Parathyroid adenoma (tissue), 2 donors: ENCODE results near the gene C1orf210.

Experiments used
- H2AFZ ChIP-seq: fragments of 300-600 bp; sonication (generic); one replicate; pipeline ENCODE4 v1.7.0; 2017; ENCODE audit warnings: antibody characterized with exemption, mild to moderate bottlenecking
- H3K27ac ChIP-seq: fragments of 300-600 bp; sonication (generic); one replicate; pipeline ENCODE4 v1.7.0; 2017
- H3K27me3 ChIP-seq: fragments of 300-600 bp; sonication (generic); one replicate; pipeline ENCODE4 v1.7.0; 2017; ENCODE audit warnings: low read length; ENCODE audit not compliant: control insufficient read depth, insufficient read depth
- H3K36me3 ChIP-seq: fragments of 300-600 bp; sonication (generic); one replicate; pipeline ENCODE4 v1.7.0; 2017; ENCODE audit warnings: low read length; ENCODE audit not compliant: control insufficient read depth, insufficient read depth
- H3K4me1 ChIP-seq: fragments of 300-600 bp; sonication (generic); one replicate; pipeline ENCODE4 v1.7.0; 2017; ENCODE audit warnings: control low read depth
- H3K4me2 ChIP-seq: fragments of 300-600 bp; sonication (generic); one replicate; pipeline ENCODE4 v1.7.0; 2017; ENCODE audit warnings: low read length
- H3K4me3 ChIP-seq: fragments of 300-600 bp; sonication (generic); one replicate; pipeline ENCODE4 v1.7.0; 2017; ENCODE audit warnings: low read depth, low read length
- H3K79me2 ChIP-seq: fragments of 300-600 bp; sonication (generic); one replicate; pipeline ENCODE4 v1.7.0; 2017; ENCODE audit warnings: control low read depth
- H3K9ac ChIP-seq: fragments of 300-600 bp; sonication (generic); one replicate; pipeline ENCODE4 v1.7.0; 2017; ENCODE audit warnings: mild to moderate bottlenecking
- H3K9me3 ChIP-seq: fragments of 300-600 bp; sonication (generic); one replicate; pipeline ENCODE4 v1.7.0; 2017; ENCODE audit warnings: low read length; ENCODE audit not compliant: control insufficient read depth
- CTCF ChIP-seq: fragments of 300-600 bp; sonication (generic); IDR thresholded peaks from one replicate; pipeline ENCODE4 v1.7.0; 2017; ENCODE audit warnings: antibody characterized with exemption, mild to moderate bottlenecking
- donor health status: primary hyperparathyroidism.

The C1orf210 gene

GRCh38 chr1:43313771-43314170 is 28.4 kb upstream of the C1orf210 start:
- no peak overlapping the region for H3K27ac ChIP-seq
- no peak for TF ChIP-seq CTCF
- no peaks in the 10 kb centered on the region for H3K27me3 ChIP-seq

GRCh38 chr1:43312663-43313515 is 27.5 kb upstream of the C1orf210 start:
- Histone ChIP-seq H3K4me2 (no peak overlapping the region), H3K9me3 (no peaks in the 10 kb centered on the region), H3K79me2 (no peaks in the 10 kb centered on the region), H3K4me1 (peaks cover 2% of the 10 kb centered on the region), H3K27ac (no peak overlapping the region), H3K27me3 (no peaks in the 10 kb centered on the region), H3K9ac (no peak overlapping the region), H2AFZ (no peak overlapping the region), H3K36me3 (no peaks in the 10 kb centered on the region), H3K4me3 (no peak overlapping the region)
- no peak for TF ChIP-seq CTCF

More at GRCh38 chr1:43313771-43314170, 28.4 kb upstream of the C1orf210 start:
- Histone ChIP-seq H2AFZ (no peak overlapping the region), H3K9ac (no peak overlapping the region), H3K9me3 (no peaks in the 10 kb centered on the region), H3K4me2 (no peak overlapping the region), H3K4me1 (peaks cover 2% of the 10 kb centered on the region), H3K4me3 (no peak overlapping the region), H3K79me2 (no peaks in the 10 kb centered on the region), H3K36me3 (no peaks in the 10 kb centered on the region)

GRCh38 chr1:43312212-43312623 is 26.8 kb upstream of the C1orf210 start:
- Histone ChIP-seq H3K27ac (no peak overlapping the region), H3K4me1 (no peaks in the 10 kb centered on the region), H3K9me3 (no peaks in the 10 kb centered on the region), H3K4me3 (no peak overlapping the region), H2AFZ (no peak overlapping the region), H3K9ac (no peak overlapping the region), H3K79me2 (no peaks in the 10 kb centered on the region), H3K27me3 (no peaks in the 10 kb centered on the region), H3K4me2 (no peak overlapping the region), H3K36me3 (no peaks in the 10 kb centered on the region)
- TF ChIP-seq CTCF = no peak

GRCh38 chr1:43311521-43311920 is 26.1 kb upstream of the C1orf210 start:
- no peaks in the 10 kb centered on the region for H3K27me3 ChIP-seq
- no peaks in the 10 kb centered on the region for H3K9me3 ChIP-seq
- no peaks in the 10 kb centered on the region for H3K36me3 ChIP-seq
- no peak overlapping the region for H3K4me3 ChIP-seq
- no peak overlapping the region for H3K9ac ChIP-seq
- H3K4me2 ChIP-seq = no peak overlapping the region
- no peak overlapping the region for H2AFZ ChIP-seq
- H3K79me2 ChIP-seq = no peaks in the 10 kb centered on the region
- no peak for TF ChIP-seq CTCF
- no peaks in the 10 kb centered on the region for H3K4me1 ChIP-seq
- no peak overlapping the region for H3K27ac ChIP-seq
